PC-9 (cell line): ENCODE results near the gene PRKCA. TPM values are rescaled to one million over a fixed set of nuclear protein-coding genes. Genes with fewer than 3 reads are reported as not detected.

Experiments used
- BruUV-seq: library from RNA; stranded (reverse); fragments of 400-500 nt; replicated peaks from 2 replicates; lab custom pipeline; 2021; lab: Mats Ljungman, UMichigan
- CTCF ChIA-PET: fragments of 300-600 bp; sonication (Branson Sonifier 250); formaldehyde crosslinking; loops from one replicate; lab custom pipeline; 2022; ENCODE audit warnings: antibody characterized with exemption; lab: Charles Lee
- POLR2A ChIA-PET: fragments of 300-600 bp; sonication (Branson Sonifier 250); formaldehyde crosslinking; loops from one replicate; lab custom pipeline; 2022; ENCODE audit warnings: antibody characterized with exemption; ENCODE audit not compliant: unreplicated experiment; lab: Charles Lee
- DNase-seq, 2 experiments: peaks; one replicate each; pipeline versions ENCODE4 v3.0.0 to v3.0.0-alpha.2; 2015 to 2022; ENCODE audit warnings: mixed read lengths in 1 of 2
- H2AFZ ChIP-seq: fragments of 200-600 bp; sonication (generic); 2 replicates; pipeline ENCODE4 v1.8.1; 2017; ENCODE audit warnings: antibody characterized with exemption
- H3F3A ChIP-seq: fragments of 200-600 bp; sonication (generic); 2 replicates; pipeline ENCODE4 v1.8.1; 2017; ENCODE audit warnings: antibody characterized with exemption, mild to moderate bottlenecking, low read depth; ENCODE audit not compliant: insufficient read depth
- H3K27ac ChIP-seq: fragments of 200-600 bp; sonication (generic); 2 replicates; pipeline ENCODE4 v1.6.1; 2016; ENCODE audit warnings: mixed run types
- H3K27me3 ChIP-seq: fragments of 200-600 bp; sonication (generic); 2 replicates; pipeline ENCODE4 v1.6.1; 2016; ENCODE audit warnings: low read depth, mixed run types; ENCODE audit not compliant: insufficient read depth
- H3K36me3 ChIP-seq: fragments of 200-600 bp; sonication (generic); 2 replicates; pipeline ENCODE4 v1.6.1; 2016; ENCODE audit warnings: low read depth, mixed run types
- H3K4me1 ChIP-seq: fragments of 200-600 bp; sonication (generic); replicated peaks from 2 replicates; pipeline ENCODE4 v1.6.1; 2016; ENCODE audit warnings: mixed run types; ENCODE audit not compliant: insufficient read depth
- H3K4me2 ChIP-seq: fragments of 200-600 bp; sonication (generic); 2 replicates; pipeline ENCODE4 v1.6.1; 2017; ENCODE audit warnings: mixed run types
- H3K4me3 ChIP-seq: fragments of 200-600 bp; sonication (generic); 2 replicates; pipeline ENCODE4 v1.6.1; 2016; ENCODE audit warnings: mixed run types
- H3K79me2 ChIP-seq: fragments of 200-600 bp; sonication (generic); 2 replicates; pipeline ENCODE4 v1.6.1; 2017; ENCODE audit warnings: low read depth, mixed run types
- H3K9me2 ChIP-seq: fragments of 200-600 bp; sonication (generic); 2 replicates; pipeline ENCODE4 v1.8.1; 2017; ENCODE audit warnings: mild to moderate bottlenecking; ENCODE audit not compliant: insufficient read depth
- H3K9me3 ChIP-seq: fragments of 200-600 bp; sonication (generic); 2 replicates; pipeline ENCODE4 v1.8.1; 2016; ENCODE audit warnings: low read depth; ENCODE audit not compliant: insufficient read depth
- H4K20me1 ChIP-seq: fragments of 200-600 bp; sonication (generic); 2 replicates; pipeline ENCODE4 v1.8.1; 2017; ENCODE audit not compliant: insufficient read depth
- EZH2 ChIP-seq: fragments of 200-600 bp; sonication (generic); IDR thresholded peaks from 2 replicates; pipeline ENCODE4 v1.8.0; 2017; ENCODE audit warnings: antibody characterized with exemption, low read depth
- intact Hi-C: fragments of 100-400 bp; cut with micrococcal nuclease; formaldehyde crosslinking; loops from one replicate; pipeline ENCODE4 v1.10.0; 2022; ENCODE audit not compliant: unreplicated experiment
- total RNA-seq: library from RNA; stranded (reverse); gene quantifications from 2 replicates; pipeline ENCODE4 v1.2.3, GENCODE V29; 2021
- TF ChIP-seq, protein P1 (sequence below): fragments of 200-600 bp; sonication (generic); conservative IDR thresholded peaks from 2 replicates; pipeline ENCODE4 v1.6.1; 2017; ENCODE audit warnings: mixed run types, antibody characterized with exemption, mild to moderate bottlenecking, moderate library complexity

The PRKCA gene
- total RNA-seq, 1 experiment from 2014 or later, result 23.1 TPM

GRCh38 chr17:66364990-66365490 lies 62.6 kb downstream of the PRKCA start:
- Histone ChIP-seq H2AFZ (no peak overlapping the region), H3K4me2 (no peak overlapping the region), H3K27me3 (no peaks in the 10 kb centered on the region), H3K9me2 (no peaks in the 10 kb centered on the region), H3K4me3 (no peak overlapping the region), H4K20me1 (no peaks in the 10 kb centered on the region), H3K4me1 (no peaks in the 10 kb centered on the region), H3K9me3 (no peaks in the 10 kb centered on the region), H3F3A (peaks cover 10% of the 10 kb centered on the region; the same call in 1 of the 2 replicates), H3K27ac (no peak overlapping the region), H3K36me3 (no peaks in the 10 kb centered on the region), H3K79me2 (peaks cover 33% of the 10 kb centered on the region)
- no TSS peak for BruUV-seq
- intact Hi-C loops, result no loop called here
- TF ChIP-seq, protein P1, sequence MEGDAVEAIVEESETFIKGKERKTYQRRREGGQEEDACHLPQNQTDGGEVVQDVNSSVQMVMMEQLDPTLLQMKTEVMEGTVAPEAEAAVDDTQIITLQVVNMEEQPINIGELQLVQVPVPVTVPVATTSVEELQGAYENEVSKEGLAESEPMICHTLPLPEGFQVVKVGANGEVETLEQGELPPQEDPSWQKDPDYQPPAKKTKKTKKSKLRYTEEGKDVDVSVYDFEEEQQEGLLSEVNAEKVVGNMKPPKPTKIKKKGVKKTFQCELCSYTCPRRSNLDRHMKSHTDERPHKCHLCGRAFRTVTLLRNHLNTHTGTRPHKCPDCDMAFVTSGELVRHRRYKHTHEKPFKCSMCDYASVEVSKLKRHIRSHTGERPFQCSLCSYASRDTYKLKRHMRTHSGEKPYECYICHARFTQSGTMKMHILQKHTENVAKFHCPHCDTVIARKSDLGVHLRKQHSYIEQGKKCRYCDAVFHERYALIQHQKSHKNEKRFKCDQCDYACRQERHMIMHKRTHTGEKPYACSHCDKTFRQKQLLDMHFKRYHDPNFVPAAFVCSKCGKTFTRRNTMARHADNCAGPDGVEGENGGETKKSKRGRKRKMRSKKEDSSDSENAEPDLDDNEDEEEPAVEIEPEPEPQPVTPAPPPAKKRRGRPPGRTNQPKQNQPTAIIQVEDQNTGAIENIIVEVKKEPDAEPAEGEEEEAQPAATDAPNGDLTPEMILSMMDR, result no peak
- no peak for TF ChIP-seq EZH2
- ChIA-PET CTCF (no interaction called here), POLR2A (no interaction called here)
- DNase-seq, result no peak

DNA sequence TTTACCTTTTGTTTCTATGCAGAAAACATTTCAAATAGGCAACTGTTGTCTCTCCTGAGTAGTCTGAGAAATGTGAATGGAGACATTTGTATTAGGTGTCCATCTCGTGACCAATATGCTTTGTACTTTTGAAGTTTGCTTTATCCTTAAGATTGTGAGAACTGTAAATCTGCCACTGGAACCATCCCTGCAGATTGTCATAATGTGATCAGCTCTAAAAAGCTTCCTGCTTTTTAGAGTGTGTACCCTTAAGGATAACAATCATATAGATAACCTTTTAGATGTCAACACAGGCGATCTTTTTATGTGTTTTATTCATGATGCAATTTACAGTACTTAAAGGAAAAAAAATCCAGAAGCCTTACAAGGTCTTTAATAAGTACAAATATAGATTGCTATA lies 63.5 kb downstream of the PRKCA start:
- intact Hi-C loops, result no loop called here
- H3K79me2 ChIP-seq, result peaks cover 27% of the 10 kb centered on the region
- H3K27ac ChIP-seq, result no peak overlapping the region
- no peaks in the 10 kb centered on the region for H3K36me3 ChIP-seq
- ChIA-PET POLR2A (no interaction called here), CTCF (no interaction called here)
- no peak overlapping the region for H2AFZ ChIP-seq
- H3K4me3 ChIP-seq, result no peak overlapping the region
- H3K4me2 ChIP-seq, result no peak overlapping the region
- H3K27me3 ChIP-seq, result no peaks in the 10 kb centered on the region
- H3K9me3 ChIP-seq, result no peaks in the 10 kb centered on the region
- H4K20me1 ChIP-seq, result no peaks in the 10 kb centered on the region
- TF ChIP-seq EZH2, result no peak
- TF ChIP-seq, protein P1, result no peak
- H3K9me2 ChIP-seq, result no peaks in the 10 kb centered on the region
- no TSS peak for BruUV-seq
- H3K4me1 ChIP-seq, result no peaks in the 10 kb centered on the region
- DNase-seq, result no peak
- H3F3A ChIP-seq, result peaks cover 10% of the 10 kb centered on the region; the same call in 1 of the 2 replicates

DNA sequence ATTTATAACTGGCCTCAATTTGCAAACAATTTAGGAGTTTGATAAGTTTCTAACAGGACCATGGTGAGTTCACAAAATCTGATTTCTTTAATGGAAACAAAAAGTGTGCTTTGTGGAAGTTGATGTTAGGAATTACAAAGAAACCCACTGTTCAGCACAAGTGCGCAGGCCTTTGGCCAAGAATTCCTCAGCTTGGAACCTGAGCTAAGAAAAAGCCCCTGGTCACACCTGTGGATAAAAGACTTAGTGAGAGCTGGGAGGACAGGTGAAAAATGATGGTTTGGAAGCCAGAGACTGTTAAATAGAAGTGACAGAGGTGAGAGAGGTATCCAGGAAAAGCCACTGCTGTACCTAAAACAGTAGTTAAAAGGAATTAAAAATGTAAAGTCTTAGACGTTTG lies 64.7 kb downstream of the PRKCA start:
- Histone ChIP-seq H3K4me3 (no peak overlapping the region), H3K79me2 (peaks cover 19% of the 10 kb centered on the region), H3K36me3 (no peaks in the 10 kb centered on the region), H3K27ac (no peak overlapping the region), H3K9me2 (no peaks in the 10 kb centered on the region), H3K9me3 (no peaks in the 10 kb centered on the region), H3K4me2 (no peak overlapping the region), H4K20me1 (no peaks in the 10 kb centered on the region), H3K27me3 (no peaks in the 10 kb centered on the region), H3F3A (peaks cover 10% of the 10 kb centered on the region; the same call in 1 of the 2 replicates), H2AFZ (no peak overlapping the region), H3K4me1 (no peaks in the 10 kb centered on the region)
- no TSS peak for BruUV-seq
- no peak for TF ChIP-seq EZH2
- TF ChIP-seq, protein P1, result no peak
- intact Hi-C loops, result no loop called here
- CTCF ChIA-PET, result no interaction called here
- no peak for DNase-seq
- POLR2A ChIA-PET, result no interaction called here
